ENCODE measurements around the gene STK16. TPM values are rescaled to one million over a fixed set of nuclear protein-coding genes. Genes with fewer than 3 reads are reported as not detected.
A peak's percentile ranks its signal among the peaks of the same experiment; 100 is the strongest.

The STK16 gene
- total RNA-seq, 1 donor from 2014 or later: 22.2 TPM

GRCh38 chr2:219269362-219270054 is 24.2 kb downstream of the STK16 start:
- no peak for DNase-seq (ENCODE audit: low read depth, low spot score)

- DNase-seq (ENCODE audit: low read depth, low spot score): no peak
Measured at GRCh38 chr2:219270055-219270372, 24.7 kb downstream of the STK16 start.

- no peak for DNase-seq (ENCODE audit: low read depth, low spot score)
Measured at GRCh38 chr2:219271021-219271420, 25.7 kb downstream of the STK16 start.

GRCh38 chr2:219272356-219272755 is 27.1 kb downstream of the STK16 start:
- DNase-seq (ENCODE audit: low read depth, low spot score): no peak

- no peak for DNase-seq (ENCODE audit: low read depth, low spot score)
Measured at GRCh38 chr2:219272995-219273394, 27.7 kb downstream of the STK16 start.

GRCh38 chr2:219273937-219274336 is 28.7 kb downstream of the STK16 start:
- no peak for DNase-seq (ENCODE audit: low read depth, low spot score)

- no peak for DNase-seq (ENCODE audit: low read depth, low spot score)
Measured at GRCh38 chr2:219274361-219274921, 29.2 kb downstream of the STK16 start.

GRCh38 chr2:219277703-219278654 is 32.7 kb downstream of the STK16 start:
- no peak for DNase-seq (ENCODE audit: low read depth, low spot score)

GRCh38 chr2:219278655-219279150 is 33.4 kb downstream of the STK16 start:
- no peak for DNase-seq (ENCODE audit: low read depth, low spot score)

GRCh38 chr2:219279151-219279915 is 34.1 kb downstream of the STK16 start, which contains the start of gene DNAJB2:
DNAJB2 (plus strand) TSS chr2:219279366; CDS start chr2:219279834, 468 bp downstream.
- DNase-seq (ENCODE audit: low read depth, low spot score): peak; percentile 93

- DNase-seq (ENCODE audit: low read depth, low spot score): no peak
Measured at GRCh38 chr2:219279916-219280516, 34.7 kb downstream of the STK16 start.

- no peak for DNase-seq (ENCODE audit: low read depth, low spot score)
Measured at GRCh38 chr2:219280651-219281050, 35.4 kb downstream of the STK16 start.

GRCh38 chr2:219281588-219281987 is 36.3 kb downstream of the STK16 start:
- no peak for DNase-seq (ENCODE audit: low read depth, low spot score)

GRCh38 chr2:219282375-219282774 is 37.1 kb downstream of the STK16 start:
- no peak for DNase-seq (ENCODE audit: low read depth, low spot score)

- DNase-seq (ENCODE audit: low read depth, low spot score): no peak
Measured at GRCh38 chr2:219282943-219283581, 37.8 kb downstream of the STK16 start.

GRCh38 chr2:219284501-219285372 is 39.5 kb downstream of the STK16 start:
- DNase-seq (ENCODE audit: low read depth, low spot score): no peak

- no peak for DNase-seq (ENCODE audit: low read depth, low spot score)
Measured at GRCh38 chr2:219285373-219285735, 40.1 kb downstream of the STK16 start.

- DNase-seq (ENCODE audit: low read depth, low spot score): no peak
Measured at GRCh38 chr2:219285894-219286425, 40.7 kb downstream of the STK16 start.

- no peak for DNase-seq (ENCODE audit: low read depth, low spot score)
Measured at GRCh38 chr2:219286436-219287115, 41.3 kb downstream of the STK16 start.

All from pulmonary artery endothelial cell (primary cell).